Lung (tissue), 12 donors: ENCODE results near the gene MYT1. TPM values are rescaled to one million over a fixed set of nuclear protein-coding genes. Genes with fewer than 3 reads are reported as not detected.

Source experiments
- ATAC-seq: fragments of 200-7000 bp; cut with Tn5 transposase; one replicate; pipeline ENCODE4 v1.9.1; 2020; ENCODE audit warnings: moderate number of reproducible peaks; ENCODE audit not compliant: insufficient read depth, low FRiP score
- DNase-seq, 3 donors: peaks; one replicate each; pipeline ENCODE4 v3.0.0-alpha.2; 2013 to 2017
- H3K27ac ChIP-seq, 2 donors: one replicate each; pipeline ENCODE4 v1.5.1; 2013; ENCODE audit warnings: mild to moderate bottlenecking in 2 of 2, moderate library complexity in 2 of 2, control low read depth in 1 of 2, inconsistent platforms in 1 of 2, low read depth in 1 of 2, low read length in 1 of 2
- H3K27me3 ChIP-seq, 3 donors: one replicate each; pipeline ENCODE4 v1.5.1; 2013; ENCODE audit warnings: low read length in 2 of 3; ENCODE audit not compliant: control insufficient read depth in 3 of 3, insufficient read depth in 3 of 3
- H3K36me3 ChIP-seq, 4 donors: one replicate each; pipeline ENCODE4 v1.5.1; 2013; ENCODE audit warnings: low read length in 4 of 4, mild to moderate bottlenecking in 1 of 4, moderate library complexity in 1 of 4; ENCODE audit not compliant: control insufficient read depth in 4 of 4, insufficient read depth in 4 of 4
- H3K4me1 ChIP-seq, 5 donors: one replicate each; pipeline ENCODE4 v1.5.1; 2013; ENCODE audit warnings: low read length in 5 of 5, mild to moderate bottlenecking in 2 of 5, moderate library complexity in 1 of 5; ENCODE audit not compliant: control insufficient read depth in 5 of 5, insufficient read depth in 5 of 5
- H3K4me3 ChIP-seq: one replicate; pipeline ENCODE4 v1.5.1; 2013; ENCODE audit warnings: mild to moderate bottlenecking, control low read depth, moderate library complexity
- H3K9ac ChIP-seq, 2 donors: one replicate each; pipeline ENCODE4 v1.5.1; 2013; ENCODE audit warnings: low read length in 2 of 2, control low read depth in 1 of 2; ENCODE audit not compliant: insufficient read depth in 1 of 2
- H3K9me3 ChIP-seq, 4 donors: one replicate each; pipeline ENCODE4 v1.5.1; 2013; ENCODE audit warnings: low read length in 3 of 4, mild to moderate bottlenecking in 1 of 4, moderate library complexity in 1 of 4; ENCODE audit not compliant: control insufficient read depth in 4 of 4, insufficient read depth in 3 of 4
- WGBS, 2 donors: extraction: QIAGEN DNeasy Blood & Tissue Kit; methylation state at CpG; one replicate each; pipeline ENCODE4 v1.1.7; 2013; 5-methylcytosine and 5-hydroxymethylcytosine counted together
- polyA plus RNA-seq, 2 donors: library from polyadenylated mRNA; stranded (reverse); fragments of 200-250 nt; gene quantifications; one replicate each; pipeline ENCODE4 v1.2.1, GENCODE V29; 2013
- total RNA-seq, 2 donors: library from RNA; depleted of rRNA in 1 of 2; stranded (reverse); fragments of >200 nt in 1 of 2; gene quantifications; one replicate each; pipeline ENCODE4 v1.2.1, GENCODE V29; 2014 to 2021
- TF ChIP-seq, protein P1 (sequence below): IDR thresholded peaks from 2 replicates; pipeline ENCODE4 v1.5.1; 2012; ENCODE audit warnings: mild to moderate bottlenecking; ENCODE audit errors: control extremely low read depth, extremely low read depth
- donor health status: control.
- donor health status: control.
- donor health status: Bipolar disorder and iron deficiency.
- donor health status: healthy.
- donor health status: DM: yes; HTN: yes; CAD: no.

The MYT1 gene
- total and polyA plus RNA-seq, 4 donors, result 0.03 to 0.40 (median 0.10) TPM; not detected in 1

DNA sequence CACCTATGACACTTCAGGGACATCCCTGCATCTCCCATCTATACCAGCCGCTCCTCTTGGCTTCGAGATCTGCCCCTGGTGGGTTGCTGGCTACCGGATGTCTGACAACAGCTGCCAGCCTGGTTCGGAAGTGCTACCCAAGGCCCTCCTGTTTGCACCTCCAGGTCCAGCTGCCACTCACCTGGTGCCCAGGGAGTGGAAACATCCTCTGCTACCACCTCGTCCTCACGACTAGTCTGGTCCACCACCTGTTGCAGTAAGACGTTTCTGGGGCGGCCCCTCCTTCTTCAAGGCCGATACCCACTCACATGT, 83.0 kb downstream of the MYT1 start:
- peaks cover 0 to 22% (median 11%) of the 10 kb centered on the region in 3 donors for H3K27me3 ChIP-seq
- no peak overlapping the region for H3K9ac ChIP-seq
- TF ChIP-seq, protein P1, sequence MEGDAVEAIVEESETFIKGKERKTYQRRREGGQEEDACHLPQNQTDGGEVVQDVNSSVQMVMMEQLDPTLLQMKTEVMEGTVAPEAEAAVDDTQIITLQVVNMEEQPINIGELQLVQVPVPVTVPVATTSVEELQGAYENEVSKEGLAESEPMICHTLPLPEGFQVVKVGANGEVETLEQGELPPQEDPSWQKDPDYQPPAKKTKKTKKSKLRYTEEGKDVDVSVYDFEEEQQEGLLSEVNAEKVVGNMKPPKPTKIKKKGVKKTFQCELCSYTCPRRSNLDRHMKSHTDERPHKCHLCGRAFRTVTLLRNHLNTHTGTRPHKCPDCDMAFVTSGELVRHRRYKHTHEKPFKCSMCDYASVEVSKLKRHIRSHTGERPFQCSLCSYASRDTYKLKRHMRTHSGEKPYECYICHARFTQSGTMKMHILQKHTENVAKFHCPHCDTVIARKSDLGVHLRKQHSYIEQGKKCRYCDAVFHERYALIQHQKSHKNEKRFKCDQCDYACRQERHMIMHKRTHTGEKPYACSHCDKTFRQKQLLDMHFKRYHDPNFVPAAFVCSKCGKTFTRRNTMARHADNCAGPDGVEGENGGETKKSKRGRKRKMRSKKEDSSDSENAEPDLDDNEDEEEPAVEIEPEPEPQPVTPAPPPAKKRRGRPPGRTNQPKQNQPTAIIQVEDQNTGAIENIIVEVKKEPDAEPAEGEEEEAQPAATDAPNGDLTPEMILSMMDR, result no peak
- ATAC-seq (no peak), DNase-seq (no peak)
- WGBS, 2 donors, result 86 to 92% methylated on average over 9 of the region's 9 CpGs
- no peaks in the 10 kb centered on the region for H3K9me3 ChIP-seq
- H3K27ac ChIP-seq, result no peak overlapping the region
- no peak overlapping the region for H3K4me3 ChIP-seq
- H3K4me1 ChIP-seq, result no peaks in the 10 kb centered on the region
- H3K36me3 ChIP-seq, result no peaks in the 10 kb centered on the region

DNA sequence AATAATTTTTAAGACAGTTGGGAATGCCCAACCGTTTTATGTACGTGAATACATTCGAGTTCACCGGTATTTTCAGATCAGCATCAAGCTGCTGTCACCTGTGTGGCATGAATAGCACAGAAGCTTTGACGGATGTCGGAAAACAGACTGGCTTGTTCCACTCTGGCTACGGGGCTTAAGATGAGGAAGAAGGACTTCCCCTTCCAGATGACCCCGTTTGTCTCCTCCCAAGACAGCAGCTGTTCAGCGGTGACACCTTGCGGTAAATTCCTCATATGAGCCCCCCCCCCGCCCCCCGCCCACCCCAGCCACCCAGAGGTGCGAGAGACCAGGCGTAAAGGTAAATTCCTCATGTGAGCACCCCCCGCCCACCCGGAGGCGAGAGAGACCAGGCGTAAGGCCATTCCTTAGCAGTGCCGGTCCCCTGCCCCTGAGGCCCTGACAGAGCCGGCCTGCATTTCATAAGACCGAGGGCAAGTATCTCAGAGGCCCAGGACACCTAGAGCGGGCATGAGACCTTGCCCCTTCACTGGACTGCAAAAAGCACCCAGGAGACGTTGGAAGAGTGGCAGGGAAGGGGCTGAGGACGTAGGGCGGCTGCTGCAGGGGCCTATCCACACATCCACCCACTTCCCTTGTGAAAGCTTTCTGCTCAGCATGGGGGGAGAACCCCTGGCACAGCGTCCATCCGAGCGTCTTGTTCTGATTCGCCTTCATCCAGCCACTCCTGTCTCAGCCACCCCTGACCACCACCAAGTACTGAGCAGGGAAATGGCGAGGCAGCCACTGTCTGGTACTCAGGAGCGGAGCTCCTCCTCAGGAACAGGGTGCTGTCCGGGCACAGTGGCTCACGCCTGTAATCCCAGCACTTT, 84.0 kb downstream of the MYT1 start:
- Histone ChIP-seq H3K4me1 (no peaks in the 10 kb centered on the region), H3K27me3 (peaks cover 0 to 22% (median 15%) of the 10 kb centered on the region in 3 donors), H3K27ac (no peak overlapping the region), H3K36me3 (no peaks in the 10 kb centered on the region), H3K9ac (no peak overlapping the region), H3K9me3 (no peaks in the 10 kb centered on the region), H3K4me3 (no peak overlapping the region)
- ATAC-seq, result no peak
- TF ChIP-seq, protein P1, result no peak
- WGBS, 2 donors, result 60 to 68% methylated on average over 32 to 33 of the region's 33 CpGs
- DNase-seq, result no peak

DNA sequence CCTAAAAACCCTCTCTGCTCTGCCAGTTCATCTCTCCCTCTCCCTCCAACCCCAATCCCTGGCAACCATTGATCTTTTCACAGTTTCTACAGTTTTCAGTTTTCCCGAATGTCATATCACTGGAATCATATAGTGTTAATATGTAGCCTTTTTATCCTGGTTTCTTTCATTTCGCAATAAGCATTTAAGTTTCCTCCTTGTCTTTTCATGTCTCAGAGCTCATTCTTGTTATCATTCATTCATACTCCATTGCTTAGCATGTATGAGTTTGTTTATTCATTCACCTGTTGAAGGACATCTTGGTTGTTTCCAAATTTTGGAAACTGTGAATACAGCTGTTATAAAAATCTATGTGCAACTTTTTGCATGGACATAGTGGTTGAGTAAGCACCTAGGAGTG, 85.8 kb downstream of the MYT1 start:
- peaks cover 0 to under 1% (median 0%) of the 10 kb centered on the region in 5 donors for H3K4me1 ChIP-seq
- H3K9ac ChIP-seq, result no peak overlapping the region
- no peaks in the 10 kb centered on the region for H3K36me3 ChIP-seq
- 82 to 96% methylated on average over 2 of the region's 2 CpGs for WGBS, 2 donors
- peaks cover 0 to 19% (median 15%) of the 10 kb centered on the region in 3 donors for H3K27me3 ChIP-seq
- no peak overlapping the region for H3K27ac ChIP-seq
- H3K9me3 ChIP-seq, result no peaks in the 10 kb centered on the region
- ATAC-seq (no peak), DNase-seq (no peak)
- TF ChIP-seq, protein P1, result no peak
- H3K4me3 ChIP-seq, result no peak overlapping the region

DNA sequence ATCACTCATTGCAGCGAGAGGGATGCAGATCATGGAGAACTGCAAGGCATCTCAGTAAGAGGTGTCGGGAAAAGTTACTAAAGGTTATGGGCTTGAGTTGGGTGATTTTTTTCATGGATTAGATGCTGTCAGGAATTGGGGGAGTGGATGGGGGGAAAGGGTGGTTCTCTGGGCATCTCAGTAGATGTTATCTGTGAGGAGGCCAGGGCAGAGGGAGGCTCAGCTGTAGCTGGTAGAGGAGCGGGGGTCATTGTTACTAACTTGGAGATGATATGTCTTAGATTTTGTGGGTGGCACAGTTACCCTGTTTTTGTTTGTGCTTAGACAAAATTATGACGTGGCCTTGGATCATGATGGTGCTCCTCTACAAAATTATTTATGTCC, 88.7 kb downstream of the MYT1 start:
- peaks cover 0 to 18% (median 11%) of the 10 kb centered on the region in 5 donors for H3K4me1 ChIP-seq
- peaks cover 0 to 15% (median 13%) of the 10 kb centered on the region in 3 donors for H3K27me3 ChIP-seq
- 97 to 98% methylated on average over 4 of the region's 4 CpGs for WGBS, 2 donors
- no peak overlapping the region for H3K27ac ChIP-seq
- no peak for ATAC-seq
- no peak for DNase-seq
- H3K36me3 ChIP-seq, result no peaks in the 10 kb centered on the region
- H3K9ac ChIP-seq, result no peak overlapping the region
- H3K9me3 ChIP-seq, result no peaks in the 10 kb centered on the region
- TF ChIP-seq, protein P1, result no peak
- no peak overlapping the region for H3K4me3 ChIP-seq
